CD14-positive monocyte (primary cell): ENCODE results near the gene MCRIP1. TPM values are rescaled to one million over a fixed set of nuclear protein-coding genes. Genes with fewer than 3 reads are reported as not detected.

Source experiments
- DNase-seq, 3 donors: peaks; one replicate each; pipeline ENCODE4 v3.0.0-alpha.2; 2011 to 2022
- H2AFZ ChIP-seq: 2 replicates; pipeline ENCODE4 v1.6.0; 2012; ENCODE audit warnings: mild to moderate bottlenecking, low read depth, low read length, inconsistent platforms; ENCODE audit not compliant: insufficient read depth, poor library complexity, severe bottlenecking
- H3K27ac ChIP-seq, 2 donors: 1 replicate in 1 of 2; 2 replicates in 1 of 2; pipeline ENCODE4 v1.5.1; 2012 to 2013; ENCODE audit warnings: low read length in 2 of 2, control low read depth in 1 of 2, inconsistent platforms in 1 of 2, low read depth in 1 of 2, mild to moderate bottlenecking in 1 of 2
- H3K27me3 ChIP-seq, 2 donors: one replicate each; pipeline versions ENCODE4 v1.6.0 to v1.6.1; 2011 to 2013; ENCODE audit warnings: low read length in 2 of 2; ENCODE audit not compliant: control insufficient read depth in 2 of 2, insufficient read depth in 2 of 2
- H3K36me3 ChIP-seq, 2 donors: replicated peaks in 1 of 2; 1 replicate in 1 of 2; 2 replicates in 1 of 2; pipeline versions ENCODE4 v1.5.1 to v1.6.1; 2012 to 2013; ENCODE audit warnings: low read length in 2 of 2, control low read depth in 1 of 2, inconsistent platforms in 1 of 2, mild to moderate bottlenecking in 1 of 2; ENCODE audit not compliant: insufficient read depth in 2 of 2, control insufficient read depth in 1 of 2
- H3K4me1 ChIP-seq, 2 donors: 1 replicate in 1 of 2; 2 replicates in 1 of 2; pipeline versions ENCODE4 v1.5.1 to v1.6.1; 2012 to 2013; ENCODE audit warnings: low read length in 2 of 2, control low read depth in 1 of 2, inconsistent platforms in 1 of 2, mild to moderate bottlenecking in 1 of 2, moderate library complexity in 1 of 2; ENCODE audit not compliant: insufficient read depth in 2 of 2, control insufficient read depth in 1 of 2
- H3K4me2 ChIP-seq: replicated peaks from 2 replicates; pipeline ENCODE3; 2012; ENCODE audit warnings: low read length, moderate library complexity, mild to moderate bottlenecking; ENCODE audit not compliant: poor library complexity, severe bottlenecking; ENCODE audit errors: extremely low read depth
- H3K4me3 ChIP-seq, 3 experiments: fragments of 200-600 bp in 1 of 3; sonication (generic) in 1 of 3; replicated peaks in 1 of 3; 1 replicate in 2 of 3; 2 replicates in 1 of 3; pipeline ENCODE4 v1.5.1; 2011 to 2013; ENCODE audit warnings: low read length in 3 of 3, mild to moderate bottlenecking in 3 of 3, control low read depth in 2 of 3, low read depth in 2 of 3, inconsistent platforms in 1 of 3, moderate library complexity in 1 of 3
- H3K79me2 ChIP-seq: 2 replicates; pipeline ENCODE4 v1.6.0; 2012; ENCODE audit warnings: mild to moderate bottlenecking, control low read depth, inconsistent platforms, low read length, moderate library complexity; ENCODE audit not compliant: insufficient read depth
- H3K9ac ChIP-seq: 2 replicates; pipeline ENCODE4 v1.6.0; 2017; ENCODE audit warnings: low read length, mild to moderate bottlenecking; ENCODE audit not compliant: insufficient read depth, poor library complexity, severe bottlenecking
- H3K9me3 ChIP-seq, 2 donors: replicated peaks in 1 of 2; 1 replicate in 1 of 2; 2 replicates in 1 of 2; pipeline versions ENCODE4 v1.5.1 to v1.6.1; 2012 to 2013; ENCODE audit warnings: low read length in 2 of 2, control low read depth in 1 of 2; ENCODE audit not compliant: control insufficient read depth in 1 of 2, insufficient read depth in 1 of 2
- H4K20me1 ChIP-seq: 2 replicates; pipeline ENCODE4 v1.6.0; 2012; ENCODE audit warnings: mild to moderate bottlenecking, low read length, control low read depth, moderate library complexity; ENCODE audit not compliant: insufficient read depth
- H3K27ac Mint-ChIP-seq, 7 donors: one replicate each; pipeline ENCODE4 v1.8.0; 2020; ENCODE audit warnings: mild to moderate bottlenecking in 7 of 7, mixed read lengths in 7 of 7, moderate library complexity in 6 of 7, inconsistent platforms in 2 of 7
- H3K27me3 Mint-ChIP-seq, 3 donors: one replicate each; pipeline ENCODE4 v1.8.0; 2021 to 2022; ENCODE audit warnings: low read depth in 3 of 3, mild to moderate bottlenecking in 3 of 3, mixed read lengths in 3 of 3, moderate library complexity in 3 of 3, inconsistent platforms in 1 of 3
- H3K36me3 Mint-ChIP-seq, 2 donors: one replicate each; pipeline ENCODE4 v1.8.0; 2020; ENCODE audit warnings: mixed read lengths in 2 of 2, inconsistent platforms in 1 of 2, mild to moderate bottlenecking in 1 of 2
- H3K4me1 Mint-ChIP-seq: one replicate; pipeline ENCODE4 v1.8.0; 2020; ENCODE audit warnings: mild to moderate bottlenecking, mixed read lengths
- H3K4me3 Mint-ChIP-seq, 2 donors: one replicate each; pipeline ENCODE4 v1.8.0; 2020; ENCODE audit warnings: mild to moderate bottlenecking in 2 of 2, mixed read lengths in 2 of 2, moderate library complexity in 1 of 2
- H3K9me3 Mint-ChIP-seq, 7 donors: one replicate each; pipeline ENCODE4 v1.8.0; 2020 to 2022; ENCODE audit warnings: mixed read lengths in 7 of 7, mild to moderate bottlenecking in 6 of 7, moderate library complexity in 6 of 7, inconsistent platforms in 2 of 7
- WGBS: methylation state at CpG from one replicate; pipeline ENCODE4 v1.1.5; 2013; ENCODE audit warnings: missing lambda C conversion rate; ENCODE audit not compliant: insufficient coverage; 5-methylcytosine and 5-hydroxymethylcytosine counted together
- intact Hi-C, 2 donors: fragments of 100-400 bp; cut with micrococcal nuclease; formaldehyde crosslinking; loops; one replicate each; pipeline versions ENCODE4 v1.15.0 to v1.15.1; 2023
- polyA plus RNA-seq, 3 donors: library from polyadenylated mRNA; depleted of rRNA in 1 of 3; unstranded in 2 of 3; stranded (reverse) in 1 of 3; fragments of 300-500 nt in 2 of 3; fragments of >200 nt in 1 of 3; fragmentation: Illumina TruSeq in 2 of 3; gene quantifications; 1 replicate in 2 of 3; 2 replicates in 1 of 3; pipeline ENCODE4 v1.2.3, GENCODE V29; 2012 to 2021
- TF ChIP-seq, protein P1 (sequence below): fragments of 200-600 bp; IDR thresholded peaks from one replicate; pipeline ENCODE4 v1.8.0; 2022; ENCODE audit warnings: antibody characterized with exemption, mild to moderate bottlenecking

Gene MCRIP1
- polyA plus RNA-seq, 3 donors = 48.4 to 63.0 (median 48.5) TPM

DNA sequence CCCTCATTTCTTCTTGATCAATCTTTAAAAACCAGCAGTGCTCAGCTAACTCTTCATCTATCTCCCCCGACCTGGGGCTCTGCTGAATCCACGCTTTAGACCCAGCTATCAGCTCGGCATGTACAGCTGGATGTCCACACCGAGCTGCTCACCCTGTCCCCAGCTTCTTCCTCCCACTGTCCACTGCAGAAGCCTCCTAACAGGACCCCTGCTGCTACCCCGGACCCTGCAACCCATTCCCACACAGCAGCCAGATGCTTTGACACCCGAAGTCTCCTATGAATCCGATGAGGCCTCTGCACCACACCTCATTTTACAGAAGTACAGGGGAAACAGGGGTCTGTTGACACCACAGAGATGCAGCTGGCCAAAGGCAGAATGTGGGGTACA, 15.3 kb downstream of the MCRIP1 start:
- Histone ChIP-seq H3K4me2 (no peak overlapping the region), H3K9ac (no peak overlapping the region), H2AFZ (no peak overlapping the region), H3K9me3 (no peaks in the 10 kb centered on the region), H3K79me2 (no peaks in the 10 kb centered on the region), H4K20me1 (no peaks in the 10 kb centered on the region), H3K4me3 (no peak overlapping the region), H3K27me3 (peaks cover 0 to 4% of the 10 kb centered on the region in 2 donors), H3K27ac (no peak overlapping the region), H3K4me1 (peaks cover 4 to 10% of the 10 kb centered on the region in 2 donors), H3K36me3 (peaks cover 4 to 7% of the 10 kb centered on the region in 2 donors)
- Mint-ChIP-seq H3K27me3 (peaks cover 0 to 20% (median 9%) of the 10 kb centered on the region in 3 donors), H3K27ac (no peak overlapping the region), H3K4me1 (peaks cover 8% of the 10 kb centered on the region), H3K36me3 (peaks cover 0 to 4% of the 10 kb centered on the region in 2 donors), H3K4me3 (peak overlapping the region in 1 of 2 donors; percentile 20), H3K9me3 (no peaks in the 10 kb centered on the region)
- DNase-seq = no peak
- intact Hi-C loops = no loop called here
- 81% methylated on average over 7 of the region's 7 CpGs for WGBS
- TF ChIP-seq, protein P1, sequence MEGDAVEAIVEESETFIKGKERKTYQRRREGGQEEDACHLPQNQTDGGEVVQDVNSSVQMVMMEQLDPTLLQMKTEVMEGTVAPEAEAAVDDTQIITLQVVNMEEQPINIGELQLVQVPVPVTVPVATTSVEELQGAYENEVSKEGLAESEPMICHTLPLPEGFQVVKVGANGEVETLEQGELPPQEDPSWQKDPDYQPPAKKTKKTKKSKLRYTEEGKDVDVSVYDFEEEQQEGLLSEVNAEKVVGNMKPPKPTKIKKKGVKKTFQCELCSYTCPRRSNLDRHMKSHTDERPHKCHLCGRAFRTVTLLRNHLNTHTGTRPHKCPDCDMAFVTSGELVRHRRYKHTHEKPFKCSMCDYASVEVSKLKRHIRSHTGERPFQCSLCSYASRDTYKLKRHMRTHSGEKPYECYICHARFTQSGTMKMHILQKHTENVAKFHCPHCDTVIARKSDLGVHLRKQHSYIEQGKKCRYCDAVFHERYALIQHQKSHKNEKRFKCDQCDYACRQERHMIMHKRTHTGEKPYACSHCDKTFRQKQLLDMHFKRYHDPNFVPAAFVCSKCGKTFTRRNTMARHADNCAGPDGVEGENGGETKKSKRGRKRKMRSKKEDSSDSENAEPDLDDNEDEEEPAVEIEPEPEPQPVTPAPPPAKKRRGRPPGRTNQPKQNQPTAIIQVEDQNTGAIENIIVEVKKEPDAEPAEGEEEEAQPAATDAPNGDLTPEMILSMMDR = no peak

DNA sequence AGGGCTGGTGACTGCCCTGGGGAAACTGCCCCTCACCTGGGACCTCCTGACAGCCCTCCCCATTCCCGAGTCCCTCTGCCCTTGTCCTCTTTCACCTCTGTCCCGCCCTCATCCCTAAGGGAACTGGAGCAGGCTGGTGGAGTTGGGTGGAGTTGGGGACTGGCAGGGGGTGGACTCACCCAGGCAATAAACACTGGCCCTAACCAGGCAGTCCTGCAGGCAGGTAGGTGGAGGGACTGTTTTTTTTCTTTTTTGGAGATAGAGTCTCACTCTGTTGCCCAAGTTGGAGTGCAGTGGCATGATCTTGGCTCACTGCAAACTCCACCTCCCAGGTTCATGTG, 17.5 kb downstream of the MCRIP1 start:
- Histone ChIP-seq H3K79me2 (no peaks in the 10 kb centered on the region), H3K4me1 (no peaks in the 10 kb centered on the region), H3K27me3 (peaks cover 0 to 4% of the 10 kb centered on the region in 2 donors), H3K4me2 (no peak overlapping the region), H3K9ac (no peak overlapping the region), H2AFZ (no peak overlapping the region), H3K36me3 (no peaks in the 10 kb centered on the region), H3K4me3 (no peak overlapping the region), H4K20me1 (no peaks in the 10 kb centered on the region), H3K9me3 (no peaks in the 10 kb centered on the region), H3K27ac (no peak overlapping the region)
- no peak for DNase-seq
- H3K36me3 Mint-ChIP-seq = no peaks in the 10 kb centered on the region
- no peak overlapping the region for H3K27ac Mint-ChIP-seq
- TF ChIP-seq, protein P1 = no peak
- no CpG with 5 or more reads among the region's 2 CpGs for WGBS
- H3K4me1 Mint-ChIP-seq = peaks cover 4% of the 10 kb centered on the region
- H3K9me3 Mint-ChIP-seq = peaks cover 0 to 2% (median 0%) of the 10 kb centered on the region in 7 donors
- H3K4me3 Mint-ChIP-seq = no peak overlapping the region
- intact Hi-C loops = no loop called here
- H3K27me3 Mint-ChIP-seq = peaks cover 0 to 23% (median 9%) of the 10 kb centered on the region in 3 donors
